ENCODE results near the gene CFAP99.

Gene CFAP99

DNA sequence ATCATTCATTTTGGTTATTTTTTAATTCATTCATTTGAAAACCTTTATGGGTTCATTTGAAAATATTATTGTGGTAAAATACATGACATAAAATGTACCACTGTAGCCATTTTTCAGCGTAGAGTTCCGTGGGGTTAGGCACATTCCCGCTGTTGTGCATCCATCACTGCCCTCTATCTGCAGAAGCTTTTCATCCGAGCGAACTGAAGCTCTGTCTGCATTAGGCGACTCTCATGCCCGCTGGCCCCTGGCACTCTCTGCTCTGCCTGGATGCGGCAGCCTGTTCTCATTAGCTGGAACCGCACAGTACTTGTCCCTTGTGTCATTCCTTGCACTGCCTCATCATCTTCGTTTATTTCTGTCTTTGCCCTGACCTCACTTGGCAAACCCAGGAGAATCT is 17.5 kb downstream of the CFAP99 start:
- no peak for DNase-seq (ENCODE audit: insufficient read length, low spot score)
- no peak for FAIRE-seq
- no peak for TF ChIP-seq POLR2A (IDR thresholded peaks at IDR 0.05; ENCODE audit: low read depth, low read length)

DNA sequence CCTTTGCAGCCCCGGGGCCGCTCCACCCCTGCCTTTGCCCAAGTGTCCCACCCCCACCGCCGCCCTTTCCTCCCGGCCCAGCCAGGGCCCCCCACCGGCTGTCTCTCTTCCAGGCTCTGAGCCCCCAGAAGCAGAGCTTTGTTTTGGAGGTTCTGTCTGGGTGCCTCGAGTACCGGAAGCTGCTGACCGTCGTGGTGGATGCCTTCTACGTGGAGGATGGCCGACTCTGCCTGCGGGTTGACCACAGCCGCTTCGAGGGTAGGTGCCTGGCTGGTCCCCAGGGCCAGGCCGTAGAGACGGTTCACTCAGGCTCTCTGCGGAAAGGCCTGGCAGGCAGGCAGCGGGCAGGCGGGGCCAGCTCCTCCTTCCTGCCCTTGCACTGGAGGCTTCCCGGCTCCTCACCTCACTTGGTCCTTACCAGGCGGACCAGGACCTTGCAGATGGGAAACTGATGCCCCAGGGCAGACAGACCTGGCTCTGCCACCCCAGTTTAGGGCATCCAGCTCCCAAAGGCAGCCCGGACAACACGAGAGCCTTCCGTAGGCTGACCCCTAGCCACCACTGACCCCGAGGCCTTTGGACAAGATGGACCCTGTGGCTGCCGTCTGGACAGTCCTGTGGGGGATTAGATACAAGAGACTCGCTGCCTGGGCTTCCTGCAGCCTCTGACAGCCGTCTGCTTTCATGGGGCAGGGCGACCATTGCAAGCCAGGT is 18.2 kb downstream of the CFAP99 start:
- FAIRE-seq, result no peak
- TF ChIP-seq POLR2A (IDR thresholded peaks at IDR 0.05; ENCODE audit: low read depth, low read length), result no peak

DNA sequence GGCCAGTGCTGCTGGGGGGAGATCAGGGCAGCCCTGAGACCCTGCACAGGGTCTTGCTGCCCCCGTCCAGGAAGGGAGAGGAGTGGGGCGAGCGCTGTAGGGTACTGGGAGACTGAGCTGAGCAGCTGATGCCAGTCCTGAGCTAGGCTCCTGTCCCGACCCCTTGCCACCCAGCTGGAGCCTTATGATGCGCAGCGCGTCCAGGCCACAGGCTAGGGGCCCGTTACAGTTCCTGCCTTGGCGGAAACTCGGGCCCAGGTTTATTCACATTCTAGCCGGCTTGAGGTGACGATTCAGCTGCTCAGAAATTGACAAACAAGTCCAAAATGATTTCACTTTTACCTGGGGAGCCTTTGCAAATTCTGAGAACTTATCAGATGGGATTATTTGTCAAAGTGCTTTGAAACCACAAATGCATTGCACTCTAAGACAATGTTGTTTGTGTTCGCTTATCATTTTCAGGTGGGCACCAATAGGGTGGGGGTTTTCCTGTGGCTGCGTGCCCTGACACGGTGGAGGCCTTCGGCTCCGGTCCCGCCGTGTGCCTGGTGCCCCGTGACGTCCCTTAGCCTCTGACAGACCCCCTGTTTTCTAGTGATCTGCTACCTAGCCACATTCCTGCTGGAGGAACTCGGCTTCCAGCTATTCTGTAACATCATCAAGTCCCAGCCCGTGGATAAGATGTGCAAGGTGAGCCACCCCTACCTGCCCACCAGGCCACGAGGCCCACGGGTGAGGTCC is 18.9 kb downstream of the CFAP99 start:
- DNase-seq (ENCODE audit: insufficient read length, low spot score) (no peak), FAIRE-seq (no peak)
- TF ChIP-seq POLR2A (IDR thresholded peaks at IDR 0.05; ENCODE audit: low read depth, low read length), result no peak

More for the DNA sequence above, 18.2 kb downstream of the CFAP99 start:
- DNase-seq (ENCODE audit: insufficient read length, low spot score), result no peak

DNA sequence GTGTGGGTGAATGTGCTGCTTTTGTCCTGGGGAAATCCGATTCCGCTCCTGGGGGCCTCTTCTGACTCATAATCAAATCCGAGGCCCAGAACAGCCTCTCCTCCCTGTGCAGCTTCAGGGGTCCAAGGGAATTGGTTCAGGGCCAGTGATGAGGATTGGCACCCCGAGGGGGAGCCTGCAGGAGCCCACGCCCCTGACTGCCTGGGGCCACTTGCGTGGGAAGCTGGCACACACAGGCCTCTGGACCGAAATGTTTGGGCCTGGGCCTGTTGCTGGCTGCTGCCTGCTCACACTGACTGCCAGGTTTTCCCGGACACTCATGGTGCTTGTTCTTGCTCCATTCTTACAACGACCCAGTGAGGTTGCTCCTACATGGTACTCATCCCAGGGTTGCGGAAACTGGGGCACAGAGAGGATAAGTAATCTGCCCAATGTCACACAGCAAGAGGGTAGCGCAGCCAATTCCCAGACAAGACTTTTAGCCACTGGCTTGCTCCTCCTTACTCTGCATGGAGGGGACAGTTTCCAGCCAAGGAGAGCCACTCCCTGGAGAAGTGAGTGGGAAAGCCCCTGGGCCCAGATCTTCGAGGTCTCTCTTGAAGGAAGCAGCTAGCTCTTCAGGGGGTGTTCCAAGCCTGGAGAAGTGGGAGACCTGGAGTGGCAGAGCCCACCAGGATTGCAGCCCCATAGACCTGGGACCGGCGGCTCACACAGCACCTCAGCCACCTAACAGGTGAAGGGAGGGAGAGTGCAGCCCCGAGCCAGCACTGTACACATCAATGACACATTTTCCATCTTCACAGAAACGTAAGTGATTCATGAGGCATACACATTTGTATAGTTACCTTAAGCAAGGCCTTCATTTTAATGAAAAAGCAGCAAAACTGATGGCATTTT is 20.3 kb downstream of the CFAP99 start:
- DNase-seq (ENCODE audit: insufficient read length, low spot score) (no peak), FAIRE-seq (no peak)
- TF ChIP-seq POLR2A (IDR thresholded peaks at IDR 0.05; ENCODE audit: low read depth, low read length), result no peak

DNA sequence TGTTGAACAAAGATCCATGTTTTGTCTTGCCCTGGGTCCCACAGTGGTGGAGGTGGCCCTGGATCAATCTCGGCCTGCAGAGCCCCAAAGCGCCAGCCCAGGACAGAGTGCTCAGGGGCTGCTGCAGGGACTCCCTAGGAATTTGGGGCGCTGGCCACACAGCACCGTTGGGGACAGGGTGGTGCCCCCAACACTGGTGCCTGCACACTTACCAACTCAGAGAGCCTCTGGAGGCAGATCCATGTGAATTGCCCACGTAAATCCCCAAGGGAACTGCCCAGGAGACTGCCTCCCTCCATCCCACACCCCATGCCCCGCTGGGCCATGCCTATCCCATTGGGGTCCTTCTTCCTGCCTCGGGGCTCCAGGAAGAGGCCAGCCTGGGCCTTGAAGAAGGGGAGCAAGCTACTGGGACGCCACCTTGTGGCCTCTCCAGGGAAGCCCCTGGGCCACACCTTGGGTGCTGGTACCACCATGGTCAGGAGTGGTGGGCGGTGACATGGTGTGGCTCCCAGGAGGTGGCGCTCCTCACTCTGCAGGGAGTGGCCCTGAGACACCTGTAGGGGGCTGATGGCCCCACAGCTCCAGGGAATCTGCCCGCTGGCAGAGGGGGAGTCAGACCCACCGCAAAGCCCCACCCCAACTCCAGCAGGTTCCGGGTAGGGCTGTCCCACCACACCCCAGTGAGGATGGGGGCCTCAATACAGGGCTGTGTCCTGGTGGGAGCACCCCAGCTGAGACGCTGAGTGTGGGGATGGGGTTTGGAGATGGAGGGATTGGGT is 22.8 kb downstream of the CFAP99 start:
- no peak for TF ChIP-seq POLR2A (IDR thresholded peaks at IDR 0.05; ENCODE audit: low read depth, low read length)
- no peak for FAIRE-seq
- peak; percentile 69 for DNase-seq (ENCODE audit: insufficient read length, low spot score)

DNA sequence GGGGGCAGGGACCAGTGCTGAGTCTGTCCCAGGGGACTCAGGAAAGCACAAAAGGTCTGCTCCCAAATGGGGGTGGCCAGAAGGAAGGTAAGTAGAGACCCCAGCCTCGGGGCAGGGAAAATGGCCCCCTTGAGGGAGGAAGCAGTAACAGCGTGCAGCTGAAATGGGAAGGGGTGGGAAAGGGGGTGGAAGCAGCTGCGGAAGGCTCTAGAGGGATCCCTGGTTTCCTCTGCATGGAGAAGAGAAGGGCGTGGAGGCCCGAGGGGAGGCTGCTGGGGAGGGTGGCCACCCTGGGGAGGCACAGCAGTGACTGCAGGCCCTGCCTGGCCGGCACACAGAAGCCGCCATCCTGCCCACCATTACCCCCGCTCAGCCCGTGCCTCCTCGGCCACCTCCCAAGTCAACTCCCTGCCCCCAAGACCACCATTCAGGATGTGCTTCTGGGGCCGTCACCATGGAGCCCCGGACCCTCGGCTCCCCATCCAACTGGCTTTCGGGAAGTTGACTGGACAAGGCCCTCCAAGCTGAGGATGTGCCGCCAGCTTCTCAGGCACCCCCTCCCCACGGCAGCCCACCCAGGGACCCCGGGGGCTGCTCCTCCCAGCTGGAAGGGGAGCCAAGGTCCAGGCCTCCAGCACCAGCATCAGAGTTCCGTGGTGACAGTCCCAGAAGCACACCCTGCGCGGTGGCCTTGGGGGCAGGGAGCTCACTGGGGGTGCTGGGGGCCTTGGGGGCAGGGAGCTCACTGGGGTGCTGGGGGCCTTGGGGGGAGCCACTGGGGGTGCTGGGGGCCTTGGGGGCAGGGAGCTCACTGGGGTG is 23.6 kb downstream of the CFAP99 start:
- TF ChIP-seq POLR2A (IDR thresholded peaks at IDR 0.05; ENCODE audit: low read depth, low read length), result no peak
- DNase-seq (ENCODE audit: insufficient read length, low spot score) (no peak), FAIRE-seq (no peak)

DNA sequence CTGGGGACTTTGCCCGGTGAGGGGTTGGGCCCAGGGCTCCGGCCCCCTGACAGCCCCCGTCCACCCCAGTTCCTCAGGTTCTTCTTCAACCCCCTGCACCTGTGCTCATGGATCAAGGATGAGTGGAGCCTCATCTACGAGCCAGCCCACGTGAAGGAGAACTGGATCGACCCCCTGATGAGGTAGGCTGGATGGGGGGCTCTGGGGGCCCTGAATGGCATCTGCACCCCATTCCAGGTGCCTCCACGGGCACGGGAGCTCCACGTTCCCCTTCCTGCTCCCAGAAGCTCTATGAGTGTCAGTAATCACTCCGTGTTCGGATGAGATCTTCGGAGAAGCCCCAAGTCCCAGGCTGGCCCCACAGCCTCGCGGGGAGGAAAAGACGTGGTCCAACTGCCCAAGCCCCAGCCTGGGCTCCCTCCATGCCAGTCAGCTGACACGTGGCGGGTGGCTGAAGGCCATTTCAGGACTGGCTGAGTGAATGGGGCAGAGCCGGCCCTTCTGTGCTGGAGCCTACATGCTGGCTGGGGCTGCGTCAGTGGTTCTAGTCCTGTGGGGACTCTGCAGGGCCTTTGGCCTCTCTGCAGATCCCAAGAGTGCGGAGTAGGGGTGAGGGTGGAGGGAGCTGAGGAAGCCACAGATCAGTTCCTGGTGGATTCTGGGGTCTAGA is 24.4 kb downstream of the CFAP99 start:
- FAIRE-seq (no peak), DNase-seq (ENCODE audit: insufficient read length, low spot score) (no peak)
- no peak for TF ChIP-seq POLR2A (IDR thresholded peaks at IDR 0.05; ENCODE audit: low read depth, low read length)

DNA sequence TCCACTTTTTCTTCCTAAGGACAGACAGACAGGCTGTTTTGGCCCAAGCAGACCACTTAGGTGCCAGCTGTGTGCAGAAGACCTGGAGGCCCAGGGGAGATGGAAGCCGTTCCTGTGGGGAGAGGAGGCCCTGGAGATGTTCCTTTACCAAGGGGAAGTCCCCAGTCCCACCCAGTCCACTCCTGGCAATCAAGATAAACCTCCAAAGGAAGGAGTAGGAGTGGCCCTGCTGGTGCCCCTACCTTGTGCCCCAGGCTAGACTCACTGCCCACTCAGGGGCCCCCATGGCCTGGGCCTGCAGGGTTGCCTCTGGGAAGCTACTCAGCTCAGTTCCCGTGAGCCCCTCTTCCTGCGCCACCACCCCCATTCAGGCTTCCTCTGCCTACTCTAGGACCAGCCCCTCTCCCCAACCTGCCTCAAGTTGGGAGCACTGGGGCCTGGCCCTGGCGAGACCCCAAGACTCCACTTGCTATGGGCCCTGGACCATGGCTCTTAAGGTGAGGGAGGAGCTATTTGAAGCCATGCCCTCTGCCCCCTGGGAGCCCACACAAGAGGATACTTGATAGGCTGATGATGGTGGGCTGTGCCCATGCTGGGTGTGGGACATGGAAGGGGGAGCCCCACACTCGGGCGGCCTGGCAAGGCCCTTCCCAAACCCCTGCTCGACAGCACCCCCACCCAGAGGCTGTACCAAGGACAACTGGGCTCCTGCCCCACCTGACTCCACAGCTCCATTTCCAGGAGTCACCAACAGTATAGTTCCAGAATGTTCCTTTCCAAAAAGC is 25.4 kb downstream of the CFAP99 start:
- TF ChIP-seq POLR2A (IDR thresholded peaks at IDR 0.05; ENCODE audit: low read depth, low read length), result no peak
- DNase-seq (ENCODE audit: insufficient read length, low spot score) (no peak), FAIRE-seq (no peak)

DNA sequence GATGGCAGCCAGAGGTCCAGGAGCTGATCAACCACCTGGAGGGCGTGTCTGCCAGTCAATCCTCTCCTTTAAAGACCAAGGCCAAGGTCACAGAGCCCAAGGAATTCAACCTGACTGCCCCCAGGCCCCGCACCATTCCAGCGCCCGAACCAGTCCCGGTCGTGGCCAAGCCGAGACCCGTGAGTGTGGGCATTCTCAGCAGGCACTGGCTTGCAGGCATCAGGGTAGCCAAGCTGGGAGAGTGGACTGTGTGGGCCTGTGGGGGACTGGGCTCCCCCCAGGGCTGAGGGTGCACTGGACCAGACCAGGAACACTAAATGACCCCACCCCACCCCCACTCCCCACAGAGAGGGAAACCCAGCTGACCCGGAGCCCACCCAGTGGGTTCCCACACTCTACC is 26.4 kb downstream of the CFAP99 start:
- TF ChIP-seq POLR2A (IDR thresholded peaks at IDR 0.05; ENCODE audit: low read depth, low read length), result no peak
- FAIRE-seq (no peak), DNase-seq (ENCODE audit: insufficient read length, low spot score) (no peak)

DNA sequence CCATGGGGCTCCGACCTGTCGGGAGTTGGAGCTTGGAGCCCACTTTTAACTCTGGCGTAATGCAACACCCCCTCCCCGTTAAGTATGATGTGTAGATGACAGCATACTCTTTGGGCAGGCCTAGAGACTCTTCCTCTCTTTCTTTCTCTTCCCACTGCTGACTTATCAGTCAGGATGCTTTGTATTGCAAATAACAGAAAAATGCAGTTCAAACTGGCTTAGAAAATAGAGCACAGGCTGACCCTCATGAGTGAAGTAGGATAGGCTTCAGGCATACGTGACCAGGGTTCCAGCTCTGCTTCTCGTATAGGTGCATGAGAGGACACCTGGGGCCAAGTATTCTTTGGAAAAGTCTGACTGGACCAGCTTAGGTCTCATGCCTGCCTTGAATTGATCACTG is 26.8 kb downstream of the CFAP99 start:
- TF ChIP-seq POLR2A (IDR thresholded peaks at IDR 0.05; ENCODE audit: low read depth, low read length), result no peak
- DNase-seq (ENCODE audit: insufficient read length, low spot score), result no peak
- no peak for FAIRE-seq
